Measurements from ENCODE around the gene TRAF7. TPM values are rescaled to one million over a fixed set of nuclear protein-coding genes. Genes with fewer than 3 reads are reported as not detected.
"Not testable (repeated sequence)": the region's sequence is repeated elsewhere in the genome, so short reads cannot be mapped to it uniquely, and the experiment has no call there.

Gene TRAF7
- total RNA-seq, 4 donors from 2014 or later = 36.3 to 70.1 (median 56.3) TPM

- Histone ChIP-seq H3K4me1 (peaks cover 0 to 16% (median 4%) of the 10 kb centered on the region in 3 donors), H3K36me3 (peaks cover 0 to 79% of the 10 kb centered on the region in 2 donors)
- H3K4me3 ChIP-seq, H3K27ac ChIP-seq, H3K9me3 ChIP-seq, ATAC-seq, H3K27me3 ChIP-seq: not testable (repeated sequence)
- no CpG with 5 or more reads among the region's 30 CpGs for WGBS, 2 donors (ENCODE audit: low coverage in 1 of 2)
Measured at GRCh38 chr16:2112539-2113106, 43.0 kb upstream of the TRAF7 start.

GRCh38 chr16:2114225-2114624 is 41.4 kb upstream of the TRAF7 start:
- peaks cover 0 to 63% of the 10 kb centered on the region in 2 donors for H3K36me3 ChIP-seq
- H3K4me3 ChIP-seq, H3K27me3 ChIP-seq, H3K9me3 ChIP-seq, H3K27ac ChIP-seq, ATAC-seq: not testable (repeated sequence)
- H3K4me1 ChIP-seq = peaks cover 0 to 29% (median 7%) of the 10 kb centered on the region in 3 donors
- WGBS, 2 donors (ENCODE audit: low coverage in 1 of 2) = 76% methylated on average over 8 of the region's 26 CpGs; no CpG with 5 or more reads in 1 of the 2 donors

- ATAC-seq, H3K27ac ChIP-seq, H3K27me3 ChIP-seq, H3K9me3 ChIP-seq, H3K4me3 ChIP-seq: not testable (repeated sequence)
- Histone ChIP-seq H3K36me3 (peaks cover 0 to 55% of the 10 kb centered on the region in 2 donors), H3K4me1 (peaks cover 0 to 37% (median 7%) of the 10 kb centered on the region in 3 donors)
- 55% methylated on average over 4 of the region's 34 CpGs; no CpG with 5 or more reads in 1 of the 2 donors for WGBS, 2 donors (ENCODE audit: low coverage in 1 of 2)
Measured at GRCh38 chr16:2114885-2115590, 40.5 kb upstream of the TRAF7 start.

GRCh38 chr16:2115591-2115973 is 40.0 kb upstream of the TRAF7 start:
- H3K27me3 ChIP-seq = no peaks in the 10 kb centered on the region
- no peaks in the 10 kb centered on the region for H3K9me3 ChIP-seq
- no peak overlapping the region for H3K27ac ChIP-seq
- H3K36me3 ChIP-seq = peaks cover 0 to 50% of the 10 kb centered on the region in 2 donors
- no peak for ATAC-seq
- no peak overlapping the region for H3K4me3 ChIP-seq
- no CpG with 5 or more reads among the region's 13 CpGs for WGBS, 2 donors (ENCODE audit: low coverage in 1 of 2)
- H3K4me1 ChIP-seq = peaks cover 0 to 43% (median 10%) of the 10 kb centered on the region in 3 donors
- TF ChIP-seq POLR2A (IDR thresholded peaks at IDR 0.05) (no peak), POLR2AphosphoS5 (IDR thresholded peaks at IDR 0.05) (no peak), EP300 (IDR thresholded peaks at IDR 0.05) (no peak), CTCF (IDR thresholded peaks at IDR 0.05) (no peak)

GRCh38 chr16:2116428-2116827 is 39.2 kb upstream of the TRAF7 start:
- H3K27me3 ChIP-seq, H3K9me3 ChIP-seq, H3K4me3 ChIP-seq, ATAC-seq: not testable (repeated sequence)
- Histone ChIP-seq H3K4me1 (peaks cover 0 to 51% (median 15%) of the 10 kb centered on the region in 3 donors), H3K27ac (peak overlapping the region in 3 of 4 donors; percentile 34 to 72 (median 61)), H3K36me3 (peaks cover 0 to 41% of the 10 kb centered on the region in 2 donors)
- 76% methylated on average over 6 of the region's 24 CpGs; no CpG with 5 or more reads in 1 of the 2 donors for whole genome bisulfite sequencing, 2 donors (ENCODE audit: low coverage in 1 of 2)

GRCh38 chr16:2117341-2117740 is 38.2 kb upstream of the TRAF7 start:
- not testable (repeated sequence) for H3K4me3 ChIP-seq, H3K27me3 ChIP-seq, ATAC-seq, H3K9me3 ChIP-seq
- peaks cover 0 to 60% (median 22%) of the 10 kb centered on the region in 3 donors for H3K4me1 ChIP-seq
- peak overlapping the region in 3 of 4 donors; percentile 61 to 72 (median 67) for H3K27ac ChIP-seq
- no CpG with 5 or more reads among the region's 25 CpGs for WGBS, 2 donors (ENCODE audit: low coverage in 1 of 2)
- H3K36me3 ChIP-seq = peaks cover 0 to 32% of the 10 kb centered on the region in 2 donors

- H3K27me3 ChIP-seq, H3K4me3 ChIP-seq, ATAC-seq, H3K9me3 ChIP-seq: not testable (repeated sequence)
- no CpG with 5 or more reads among the region's 35 CpGs for WGBS, 2 donors (ENCODE audit: low coverage in 1 of 2)
- Histone ChIP-seq H3K27ac (peak overlapping the region in 3 of 4 donors; percentile 69 to 99 (median 69)), H3K36me3 (peaks cover 0 to 25% of the 10 kb centered on the region in 2 donors), H3K4me1 (peaks cover 0 to 68% (median 30%) of the 10 kb centered on the region in 3 donors)
Measured at GRCh38 chr16:2117960-2118722, 37.4 kb upstream of the TRAF7 start.
